ENCODE measurements around the gene PIGU. TPM values are rescaled to one million over a fixed set of nuclear protein-coding genes. Genes with fewer than 3 reads are reported as not detected.
A peak's percentile ranks its signal among the peaks of the same experiment; 100 is the strongest.

The PIGU gene
- total RNA-seq, 1 donor from 2014 or later, result 40.1 TPM

DNA sequence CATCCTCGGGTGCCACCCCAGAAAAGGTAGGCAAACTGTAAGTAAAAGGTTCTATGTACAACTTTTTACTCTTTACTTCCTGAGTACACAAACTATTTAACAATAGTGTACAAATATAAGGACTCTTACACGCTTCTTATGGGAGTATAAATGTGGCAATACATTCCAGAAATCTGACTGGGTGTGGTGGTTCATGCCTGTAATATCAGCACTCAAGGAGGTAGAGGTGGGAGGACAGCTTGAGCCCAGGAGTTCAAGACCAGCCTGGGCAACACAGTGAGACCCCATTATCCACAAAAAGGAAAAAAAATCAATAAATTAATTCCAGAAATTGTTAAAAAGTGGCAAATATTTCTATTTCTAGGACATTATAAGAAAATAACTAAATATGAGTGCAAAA, 48.9 kb downstream of the PIGU start:
- H4K20me1 ChIP-seq (ENCODE audit: low read depth), result peaks cover 4% of the 10 kb centered on the region
- Mint-ChIP-seq H3K4me3 (no peak overlapping the region), H3K9me3 (no peaks in the 10 kb centered on the region), H3K27me3 (ENCODE audit: insufficient read depth, low read depth) (no peaks in the 10 kb centered on the region), H3K36me3 (peaks cover 7% of the 10 kb centered on the region), H3K4me1 (peaks cover 13% of the 10 kb centered on the region), H3K27ac (no peak overlapping the region)
- peaks cover 7% of the 10 kb centered on the region for H3K4me1 ChIP-seq
- no peak overlapping the region for H3K27ac ChIP-seq
- no peak overlapping the region for H2AFZ ChIP-seq (replicated peaks)
- H3K4me2 ChIP-seq, result no peak overlapping the region
- H3K27me3 ChIP-seq, result no peaks in the 10 kb centered on the region
- no peak overlapping the region for H3K4me3 ChIP-seq
- no peaks in the 10 kb centered on the region for H3K9me3 ChIP-seq (ENCODE audit: low read depth)
- TF ChIP-seq, protein P1, sequence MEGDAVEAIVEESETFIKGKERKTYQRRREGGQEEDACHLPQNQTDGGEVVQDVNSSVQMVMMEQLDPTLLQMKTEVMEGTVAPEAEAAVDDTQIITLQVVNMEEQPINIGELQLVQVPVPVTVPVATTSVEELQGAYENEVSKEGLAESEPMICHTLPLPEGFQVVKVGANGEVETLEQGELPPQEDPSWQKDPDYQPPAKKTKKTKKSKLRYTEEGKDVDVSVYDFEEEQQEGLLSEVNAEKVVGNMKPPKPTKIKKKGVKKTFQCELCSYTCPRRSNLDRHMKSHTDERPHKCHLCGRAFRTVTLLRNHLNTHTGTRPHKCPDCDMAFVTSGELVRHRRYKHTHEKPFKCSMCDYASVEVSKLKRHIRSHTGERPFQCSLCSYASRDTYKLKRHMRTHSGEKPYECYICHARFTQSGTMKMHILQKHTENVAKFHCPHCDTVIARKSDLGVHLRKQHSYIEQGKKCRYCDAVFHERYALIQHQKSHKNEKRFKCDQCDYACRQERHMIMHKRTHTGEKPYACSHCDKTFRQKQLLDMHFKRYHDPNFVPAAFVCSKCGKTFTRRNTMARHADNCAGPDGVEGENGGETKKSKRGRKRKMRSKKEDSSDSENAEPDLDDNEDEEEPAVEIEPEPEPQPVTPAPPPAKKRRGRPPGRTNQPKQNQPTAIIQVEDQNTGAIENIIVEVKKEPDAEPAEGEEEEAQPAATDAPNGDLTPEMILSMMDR (IDR thresholded peaks at IDR 0.05), result no peak
- TF ChIP-seq EZH2 (IDR thresholded peaks at IDR 0.05), result no peak
- H3K79me2 ChIP-seq (ENCODE audit: low read depth), result no peaks in the 10 kb centered on the region
- DNase-seq (ENCODE audit: low spot score), result no peak
- peaks cover 4% of the 10 kb centered on the region for H3K36me3 ChIP-seq
- H3K9ac ChIP-seq, result no peak overlapping the region
- peaks cover 7% of the 10 kb centered on the region for H3F3A ChIP-seq (ENCODE audit: low read depth)

DNA sequence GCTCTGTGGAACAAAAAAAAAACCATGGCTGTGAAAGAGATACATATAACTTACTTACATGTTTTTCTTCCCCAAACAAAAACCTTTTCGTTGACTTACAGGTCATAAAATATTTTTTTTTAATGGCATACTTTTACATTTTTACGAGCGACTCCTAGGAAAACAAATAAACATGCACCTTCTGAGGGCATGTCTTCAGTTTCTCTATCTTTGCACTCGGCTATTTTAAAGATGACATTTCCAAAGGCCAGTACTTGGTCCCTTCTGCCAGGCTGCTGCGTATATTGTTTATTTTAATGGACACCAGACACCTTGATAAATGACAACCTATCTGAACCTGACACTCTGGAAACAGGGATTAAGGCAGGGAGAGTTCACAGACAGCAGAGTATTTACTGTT, 49.4 kb downstream of the PIGU start:
- H3K36me3 ChIP-seq, result peaks cover 4% of the 10 kb centered on the region
- no peak overlapping the region for H3K27ac ChIP-seq
- H3K4me2 ChIP-seq, result no peak overlapping the region
- Mint-ChIP-seq H3K27ac (peak overlapping the region; percentile 33), H3K9me3 (no peaks in the 10 kb centered on the region), H3K4me1 (peaks cover 13% of the 10 kb centered on the region), H3K4me3 (no peak overlapping the region), H3K27me3 (ENCODE audit: insufficient read depth, low read depth) (no peaks in the 10 kb centered on the region), H3K36me3 (peaks cover 7% of the 10 kb centered on the region)
- no peaks in the 10 kb centered on the region for H3K79me2 ChIP-seq (ENCODE audit: low read depth)
- H3K27me3 ChIP-seq, result no peaks in the 10 kb centered on the region
- no peak for TF ChIP-seq EZH2 (IDR thresholded peaks at IDR 0.05)
- TF ChIP-seq EZH2phosphoT487 (IDR thresholded peaks at IDR 0.05), result no peak
- TF ChIP-seq, protein P1 (IDR thresholded peaks at IDR 0.05), result no peak
- no peaks in the 10 kb centered on the region for H3K9me3 ChIP-seq (ENCODE audit: low read depth)
- peaks cover 7% of the 10 kb centered on the region for H3F3A ChIP-seq (ENCODE audit: low read depth)
- no peak overlapping the region for H3K9ac ChIP-seq
- no peak overlapping the region for H2AFZ ChIP-seq (replicated peaks)
- peaks cover 4% of the 10 kb centered on the region for H4K20me1 ChIP-seq (ENCODE audit: low read depth)
- no peak overlapping the region for H3K4me3 ChIP-seq
- no peak for DNase-seq (ENCODE audit: low spot score)
- peaks cover 7% of the 10 kb centered on the region for H3K4me1 ChIP-seq

DNA sequence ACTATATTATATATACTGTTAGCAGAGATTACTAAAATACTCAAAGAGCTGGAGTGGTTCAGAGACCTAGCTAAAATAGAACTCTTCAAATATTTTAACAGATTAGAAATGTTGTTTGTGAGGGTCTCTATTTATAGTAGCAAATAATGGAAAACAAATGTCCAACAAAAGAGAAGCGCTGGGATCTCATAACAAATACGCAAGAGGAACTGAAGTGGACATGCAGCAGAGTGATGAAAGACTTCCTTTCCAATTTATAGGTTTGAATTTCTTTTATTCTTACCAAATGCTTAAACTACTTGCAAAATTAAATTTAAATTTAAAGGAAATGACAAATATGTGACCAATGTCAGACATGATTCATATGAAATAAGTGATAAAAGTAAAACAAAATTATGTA, 49.9 kb downstream of the PIGU start:
- Mint-ChIP-seq H3K4me1 (peaks cover 13% of the 10 kb centered on the region), H3K27ac (no peak overlapping the region), H3K9me3 (no peaks in the 10 kb centered on the region), H3K36me3 (peaks cover 8% of the 10 kb centered on the region), H3K4me3 (no peak overlapping the region), H3K27me3 (ENCODE audit: insufficient read depth, low read depth) (no peaks in the 10 kb centered on the region)
- Histone ChIP-seq H4K20me1 (ENCODE audit: low read depth) (peaks cover 4% of the 10 kb centered on the region), H3F3A (ENCODE audit: low read depth) (peaks cover 7% of the 10 kb centered on the region), H3K79me2 (ENCODE audit: low read depth) (no peaks in the 10 kb centered on the region), H3K4me2 (no peak overlapping the region), H2AFZ (replicated peaks) (no peak overlapping the region), H3K4me3 (no peak overlapping the region), H3K27me3 (no peaks in the 10 kb centered on the region), H3K9me3 (ENCODE audit: low read depth) (no peaks in the 10 kb centered on the region), H3K36me3 (peaks cover 4% of the 10 kb centered on the region), H3K27ac (no peak overlapping the region), H3K4me1 (peaks cover 7% of the 10 kb centered on the region), H3K9ac (no peak overlapping the region)
- no peak for DNase-seq (ENCODE audit: low spot score)
- no peak for TF ChIP-seq EZH2phosphoT487 (IDR thresholded peaks at IDR 0.05)
- TF ChIP-seq, protein P1 (IDR thresholded peaks at IDR 0.05), result no peak
- TF ChIP-seq EZH2 (IDR thresholded peaks at IDR 0.05), result no peak
